Hypothalamus (tissue), 51 donors: ENCODE data around the gene BMPER.

Experiments used
- DNase-seq, 51 donors: peaks; one replicate each; lab custom pipeline; 2025; lab: John Stamatoyannopoulos, UW

BMPER gene

GRCh38 chr7:33961948-33962347 is 56.6 kb downstream of the BMPER start:
- DNase-seq: no peak

GRCh38 chr7:33964417-33965182 is 59.3 kb downstream of the BMPER start:
- DNase-seq: no peak

- DNase-seq: no peak
Observed at GRCh38 chr7:33965183-33965744, 59.9 kb downstream of the BMPER start.

GRCh38 chr7:33968591-33968990 is 63.3 kb downstream of the BMPER start:
- DNase-seq: no peak

- DNase-seq: no peak
Observed at GRCh38 chr7:33970536-33970935, 65.2 kb downstream of the BMPER start.

- DNase-seq: no peak
Observed at GRCh38 chr7:33971106-33971505, 65.8 kb downstream of the BMPER start.

GRCh38 chr7:33973231-33974015 is 68.1 kb downstream of the BMPER start:
- no peak for DNase-seq

- no peak for DNase-seq
Observed at GRCh38 chr7:33979300-33979806, 74.0 kb downstream of the BMPER start.

GRCh38 chr7:33979807-33980355 is 74.5 kb downstream of the BMPER start:
- no peak for DNase-seq

GRCh38 chr7:33981226-33981625 is 75.9 kb downstream of the BMPER start:
- no peak for DNase-seq

GRCh38 chr7:33981671-33982424 is 76.5 kb downstream of the BMPER start:
- no peak for DNase-seq

- DNase-seq: no peak
Observed at GRCh38 chr7:33982425-33982786, 77.1 kb downstream of the BMPER start.

- DNase-seq: no peak
Observed at GRCh38 chr7:33986451-33986850, 81.1 kb downstream of the BMPER start.

- peak in 2 of 51 donors; percentile 41 to 44 for DNase-seq
Observed at GRCh38 chr7:33986951-33987947, 81.9 kb downstream of the BMPER start.

- no peak for DNase-seq
Observed at GRCh38 chr7:33996899-33997298, 91.6 kb downstream of the BMPER start.

- no peak for DNase-seq
Observed at GRCh38 chr7:33998476-33998875, 93.1 kb downstream of the BMPER start.

- no peak for DNase-seq
Observed at GRCh38 chr7:34011017-34011695, 105.8 kb downstream of the BMPER start.

GRCh38 chr7:34011696-34012095 is 106.4 kb downstream of the BMPER start:
- DNase-seq: no peak

- DNase-seq: no peak
Observed at GRCh38 chr7:34013421-34013820, 108.1 kb downstream of the BMPER start.
